COLO829 (cell line): Measurements from ENCODE around the gene RIMS4.

ENCODE experiments used
- DNase-seq: peaks from one replicate; pipeline ENCODE4 v3.0.0; 2012; ENCODE audit warnings: low spot score

Gene RIMS4

GRCh38 chr20:44810391-44811149 lies at the start of gene RIMS4:
RIMS4 (minus strand) TSS chr20:44810546; CDS start chr20:44810271, 275 bp downstream.
- no peak for DNase-seq

DNA sequence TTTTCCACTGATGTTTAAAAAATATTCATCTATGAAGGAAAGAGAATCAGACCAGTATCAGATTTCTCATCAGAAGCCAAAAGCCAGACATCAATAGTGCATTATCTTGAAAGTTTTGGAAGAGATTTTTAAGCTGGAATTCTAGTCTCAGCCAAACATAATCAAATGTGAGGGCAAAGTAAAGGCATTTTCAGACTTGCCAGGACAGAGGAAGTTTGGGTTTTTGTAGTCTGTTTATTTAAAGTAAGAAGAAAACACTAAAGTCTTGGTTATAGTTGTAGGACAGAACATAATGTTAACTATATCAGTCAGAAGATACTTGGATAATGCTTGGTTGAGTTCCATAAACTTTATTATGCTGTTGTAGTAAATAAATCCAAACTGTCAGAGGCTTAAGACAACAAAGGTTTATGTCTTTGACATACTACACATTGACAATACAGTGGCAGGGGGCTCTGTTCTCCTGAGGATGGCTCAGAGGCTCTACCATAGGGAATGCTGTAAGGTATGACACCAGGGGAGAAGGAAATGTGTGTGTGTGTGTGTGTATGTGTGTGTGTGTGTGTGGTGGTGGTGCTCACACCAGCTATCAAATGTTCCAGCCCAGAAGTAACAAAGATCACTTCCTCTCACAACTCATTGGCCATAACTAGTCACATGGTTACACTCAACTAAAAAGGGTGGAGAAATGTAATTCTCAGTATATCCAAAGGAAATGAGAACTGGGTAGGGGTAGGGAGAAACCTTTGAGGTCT lies 48.4 kb upstream of the RIMS4 start:
- DNase-seq: no peak

GRCh38 chr20:44856856-44857448 lies 46.6 kb upstream of the RIMS4 start:
- DNase-seq: no peak

DNA sequence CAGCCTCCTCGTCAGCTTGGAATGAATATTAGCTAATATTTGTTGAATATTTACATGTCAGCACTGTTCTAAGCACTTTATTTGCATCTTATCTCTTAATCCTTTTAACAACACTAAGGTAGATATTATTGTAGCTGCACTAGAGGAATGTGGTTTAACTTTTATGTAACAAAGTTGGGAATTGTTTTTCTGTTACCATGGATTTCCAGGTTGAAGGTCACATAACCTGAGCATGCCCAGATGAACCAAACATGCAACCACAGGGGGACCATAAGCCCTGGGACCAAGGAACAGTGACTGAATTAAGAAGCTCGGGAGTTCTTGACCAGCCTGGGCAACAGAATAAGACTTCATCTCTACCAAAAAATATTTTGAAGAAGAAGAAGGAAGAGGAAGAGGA lies 46.1 kb upstream of the RIMS4 start:
- no peak for DNase-seq

DNA sequence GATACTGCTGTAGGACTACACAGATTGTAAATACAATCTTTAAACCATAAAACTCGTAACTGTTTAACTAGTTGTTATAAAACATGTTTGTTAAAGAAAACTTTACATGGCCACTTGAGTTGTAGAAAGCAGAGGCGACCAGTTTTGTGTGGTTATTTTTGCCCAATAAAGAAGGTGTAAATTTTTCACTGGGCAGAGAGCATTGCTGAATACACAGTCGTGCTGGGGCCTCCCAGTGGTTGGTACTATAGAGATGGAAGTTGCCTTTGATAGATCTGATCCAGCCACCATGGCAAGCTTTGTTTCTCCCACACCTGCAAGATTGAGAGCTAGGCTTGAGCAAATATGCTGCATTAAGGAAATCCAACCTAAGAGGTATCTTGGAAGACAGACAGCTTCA lies 41.2 kb upstream of the RIMS4 start:
- DNase-seq: no peak

GRCh38 chr20:44850837-44851236 lies 40.5 kb upstream of the RIMS4 start:
- DNase-seq: no peak

GRCh38 chr20:44850272-44850671 lies 39.9 kb upstream of the RIMS4 start:
- DNase-seq: no peak

DNA sequence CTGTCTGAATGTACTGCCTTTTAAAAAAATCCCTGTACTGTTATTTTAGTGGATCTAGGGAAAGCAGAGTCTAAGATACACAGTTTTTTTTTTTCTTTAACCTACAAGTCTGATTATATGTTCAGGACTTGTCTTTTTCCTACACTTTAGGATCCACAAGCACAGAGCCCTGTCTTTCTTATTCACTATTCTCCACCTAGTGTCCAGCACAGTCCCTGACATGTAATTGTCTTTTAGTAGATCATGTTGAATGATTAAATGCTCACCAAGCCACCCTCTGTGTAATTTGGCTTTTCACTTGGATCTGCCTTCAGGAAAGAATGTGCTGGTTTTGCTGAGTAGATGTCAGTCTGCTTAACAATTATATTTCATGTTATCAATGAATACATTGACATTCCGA lies 39.4 kb upstream of the RIMS4 start:
- DNase-seq: no peak

- no peak for DNase-seq
Observed at GRCh38 chr20:44848254-44849015, 38.1 kb upstream of the RIMS4 start.

DNA sequence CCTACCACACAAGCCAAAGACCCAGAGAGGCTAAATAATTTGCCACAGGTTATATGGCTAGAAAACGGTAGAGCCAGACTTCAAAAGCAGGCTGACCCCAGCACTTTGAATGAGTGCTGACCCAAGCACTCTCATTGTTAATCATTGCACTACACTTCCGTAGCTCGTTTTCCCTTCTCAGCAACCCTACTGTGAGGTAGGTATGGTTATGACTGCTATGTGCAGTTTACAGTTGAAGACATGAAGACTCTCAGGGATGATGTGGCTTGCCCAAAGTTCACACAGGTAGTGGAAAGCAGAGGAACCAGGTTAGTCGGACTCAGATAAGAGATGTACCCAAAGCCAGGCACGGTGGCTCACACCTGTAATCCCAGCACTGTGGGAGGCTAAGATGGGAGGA lies 33.5 kb upstream of the RIMS4 start:
- DNase-seq: no peak

DNA sequence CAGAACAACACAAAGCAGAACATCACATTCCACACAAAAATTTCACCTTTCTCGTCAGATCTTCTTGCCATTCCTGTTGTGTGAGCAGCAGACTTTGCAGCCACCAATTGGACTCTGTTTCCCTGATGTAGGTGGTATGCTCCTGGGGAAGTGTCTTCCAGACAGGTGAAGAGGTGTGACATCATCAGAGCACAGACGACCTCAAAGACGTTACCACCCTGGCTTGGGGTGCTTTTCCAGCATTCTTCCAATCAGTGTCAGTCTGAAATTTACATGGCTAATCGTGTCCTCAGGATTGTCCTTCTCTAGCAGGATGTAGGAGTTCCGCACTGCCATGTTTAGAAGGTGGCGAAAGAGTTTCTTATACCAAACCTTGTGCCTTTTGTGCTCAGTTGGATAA lies 31.6 kb upstream of the RIMS4 start:
- no peak for DNase-seq

DNA sequence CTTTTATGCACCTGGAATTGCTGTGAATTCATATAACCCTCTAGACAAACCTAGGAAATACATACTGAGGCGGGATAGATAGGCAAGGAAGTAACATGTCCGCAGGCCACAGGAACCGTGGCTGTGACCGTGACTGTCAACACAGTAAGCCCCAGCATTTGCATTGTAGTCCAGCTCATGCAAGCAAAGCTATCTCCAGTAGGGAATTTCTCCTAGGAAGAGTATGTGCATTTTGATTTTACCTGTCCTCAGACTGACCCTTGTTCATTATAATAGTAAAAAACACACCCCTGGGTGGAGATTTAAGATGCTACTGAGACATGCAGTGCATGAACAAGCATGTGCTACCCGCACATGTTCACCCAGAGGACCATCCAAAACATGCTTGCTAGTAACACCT lies 30.5 kb upstream of the RIMS4 start:
- no peak for DNase-seq

DNA sequence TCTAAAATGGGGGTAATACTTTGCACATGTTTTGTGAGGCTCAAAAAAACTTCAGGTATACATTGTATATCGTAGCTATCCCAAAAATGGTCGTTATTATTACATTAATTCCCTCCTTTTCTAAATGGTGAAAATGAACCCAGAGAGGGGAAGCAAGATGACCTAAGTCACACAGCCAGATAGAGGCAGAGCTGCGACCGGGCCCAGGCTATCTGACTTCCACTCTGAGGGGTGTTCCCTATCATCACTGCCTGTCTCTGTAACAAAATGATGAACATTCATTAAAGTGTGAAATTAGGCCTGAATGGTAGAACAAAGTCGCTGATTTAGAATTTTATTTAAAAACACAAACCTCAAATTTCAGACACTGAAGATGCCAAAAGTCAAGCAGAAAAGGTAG lies 29.1 kb upstream of the RIMS4 start:
- DNase-seq: no peak

- DNase-seq: no peak
Observed at GRCh38 chr20:44838521-44838920, 28.2 kb upstream of the RIMS4 start.

GRCh38 chr20:44837946-44838345 lies 27.6 kb upstream of the RIMS4 start:
- DNase-seq: no peak

DNA sequence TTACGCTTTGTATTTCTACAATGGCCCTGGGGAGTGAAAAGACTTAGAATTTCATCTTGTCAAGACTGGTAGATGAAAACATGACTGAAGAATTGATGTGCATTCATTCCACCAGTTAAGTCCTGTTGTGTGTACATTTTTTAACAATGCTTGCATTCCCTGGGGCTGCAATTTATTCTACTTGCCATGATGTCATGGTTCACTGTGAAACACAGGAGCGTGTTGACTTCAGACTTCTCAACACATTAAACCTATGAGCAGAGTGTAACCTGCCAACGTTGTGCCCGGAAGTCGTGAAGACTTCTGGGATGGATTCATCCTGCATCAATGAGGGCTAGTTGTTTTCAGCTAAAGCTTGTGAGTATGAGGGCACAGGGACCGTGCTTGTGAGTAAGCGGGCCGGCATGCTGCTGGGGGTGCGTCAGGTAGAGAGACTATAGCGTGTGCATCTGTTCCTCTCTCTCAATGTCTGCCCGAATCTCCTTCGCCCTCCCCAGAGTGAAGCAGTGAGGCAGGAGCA lies 26.3 kb upstream of the RIMS4 start:
- DNase-seq: no peak

DNA sequence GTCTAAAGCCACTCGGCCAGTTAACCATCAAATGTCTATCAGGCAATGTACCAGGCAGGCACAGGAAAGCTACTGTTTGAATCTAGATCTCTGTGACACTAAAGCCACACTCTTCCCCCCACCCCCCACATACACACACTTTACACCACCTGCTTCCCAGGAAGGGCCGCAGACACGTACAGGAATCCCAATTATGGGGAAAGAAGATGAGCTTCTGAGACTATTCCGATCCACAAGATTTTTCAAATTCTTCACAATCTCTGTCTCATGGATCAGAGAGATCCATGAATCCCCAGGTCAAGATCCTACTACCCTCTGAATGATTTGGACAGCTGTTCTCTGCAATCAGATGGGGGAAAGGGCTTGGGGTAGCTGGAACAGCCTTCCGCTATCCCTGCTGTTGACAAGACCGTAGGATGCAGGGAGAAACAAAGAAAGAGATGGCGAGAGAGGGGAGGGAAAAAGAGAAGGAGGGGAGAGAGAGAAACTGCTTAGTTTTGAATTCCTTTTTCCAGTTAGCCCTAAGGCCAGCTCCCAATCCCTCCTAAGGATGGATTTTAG lies 25.4 kb upstream of the RIMS4 start:
- no peak for DNase-seq

DNA sequence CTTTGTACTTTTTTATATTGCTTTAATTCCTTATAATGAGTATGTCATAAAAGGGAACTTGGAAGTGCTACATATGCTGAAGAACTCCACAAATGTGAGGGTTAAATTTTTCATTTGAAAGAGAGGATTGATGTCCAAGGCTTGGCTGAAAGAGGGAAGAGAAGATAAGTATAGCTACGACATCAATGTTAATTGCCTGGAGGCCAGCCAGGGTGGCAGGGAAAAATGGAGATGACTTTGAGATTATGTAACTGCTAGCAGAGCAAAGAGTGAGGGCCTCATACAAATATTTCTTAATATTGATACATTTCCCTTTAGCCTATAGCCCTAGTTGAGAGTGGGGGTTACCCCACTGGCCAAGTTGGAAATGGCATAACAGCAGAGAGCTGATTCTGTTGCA lies 24.8 kb upstream of the RIMS4 start:
- no peak for DNase-seq

DNA sequence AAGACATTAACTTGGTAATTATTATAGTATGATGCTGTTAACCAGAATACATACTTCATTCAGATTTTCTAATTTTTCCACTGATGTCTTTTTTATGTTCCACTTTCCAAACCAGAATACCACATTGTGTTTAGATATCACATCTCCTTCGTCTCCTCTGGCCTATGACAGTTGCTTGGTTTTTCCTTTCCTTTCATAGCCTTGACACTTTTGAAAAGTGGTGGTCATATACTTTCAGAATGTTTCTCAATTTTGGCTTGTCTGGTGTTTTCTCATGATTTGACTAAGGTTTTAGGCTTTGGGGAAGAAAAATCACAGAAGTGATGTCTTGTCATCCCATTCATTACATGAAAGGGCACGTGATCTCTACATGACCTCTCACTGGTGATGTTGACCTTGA lies 24.3 kb upstream of the RIMS4 start:
- DNase-seq: no peak

GRCh38 chr20:44833437-44833836 lies 23.1 kb upstream of the RIMS4 start:
- DNase-seq: no peak

DNA sequence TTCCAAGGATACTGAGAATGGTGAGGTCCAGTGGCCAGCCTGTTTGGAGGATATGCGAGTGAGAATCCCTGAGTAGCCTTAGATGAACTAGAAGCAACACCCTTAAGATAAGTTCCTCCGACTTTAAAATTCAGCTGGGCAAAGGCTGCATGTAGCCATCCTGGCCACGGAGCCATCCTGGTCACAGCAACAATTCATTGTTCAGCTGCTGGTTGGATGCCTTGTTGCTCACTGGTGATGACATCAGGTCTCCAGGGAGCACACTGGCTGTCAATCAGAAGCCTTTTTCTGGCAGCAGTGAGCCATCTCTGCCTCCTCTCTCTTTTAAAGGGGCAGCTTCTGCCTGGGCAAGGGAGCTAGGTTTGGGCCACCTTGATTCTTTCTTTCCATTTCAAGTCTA lies 22.4 kb upstream of the RIMS4 start:
- DNase-seq: peak; percentile 90

DNA sequence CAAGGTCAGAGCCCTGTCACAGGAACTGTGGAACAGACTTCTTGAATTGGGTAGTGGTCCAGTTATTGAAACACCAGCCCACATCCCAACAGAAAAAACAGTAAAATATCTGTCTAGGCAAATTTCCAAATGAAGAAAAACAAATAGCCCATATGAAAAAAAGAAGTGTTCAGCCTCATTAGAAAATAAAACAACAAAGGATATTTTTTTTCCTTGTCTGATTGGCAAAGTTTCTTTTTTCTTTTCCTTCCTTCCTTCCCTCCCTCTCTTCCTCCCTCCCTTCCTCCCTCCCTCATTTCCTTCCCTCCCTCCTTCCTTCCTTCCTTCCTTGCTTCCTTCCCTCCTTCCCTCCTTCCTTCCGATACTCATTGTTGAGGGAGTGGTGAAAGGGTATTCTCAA lies 20.6 kb upstream of the RIMS4 start:
- DNase-seq: no peak
